Stimulated activated CD4-positive, alpha-beta T cell treated with anti-CD3 and anti-CD28 coated beads, TNF-alpha, amount 100 ng/mL, for 4 hours (primary cell): ENCODE results near the gene ELFN2.
"Not testable (repeated sequence)": the region's sequence is repeated elsewhere in the genome, so short reads cannot be mapped to it uniquely, and the experiment has no call there.

Experiments used
- DNase-seq, 3 experiments: peaks; one replicate each; pipeline ENCODE4 v3.0.0-alpha.2; 2020; ENCODE audit warnings: low read depth in 3 of 3

The ELFN2 gene

GRCh38 chr22:37427135-37427710 lies at the start of gene ELFN2:
Gene ELFN2, minus strand, starts transcription at chr22:37427479. Its CDS starts 51,945 bp downstream, at chr22:37375534.
- no peak for DNase-seq

GRCh38 chr22:37476389-37477329 lies 49.4 kb upstream of the ELFN2 start:
- no peak for DNase-seq

GRCh38 chr22:37474447-37475090 lies 47.3 kb upstream of the ELFN2 start:
- DNase-seq, result no peak

GRCh38 chr22:37473437-37473946 lies 46.2 kb upstream of the ELFN2 start:
- DNase-seq, result no peak

- peak in 1 of 3 experiments; percentile 21 for DNase-seq
These were observed 45.2 kb upstream of the ELFN2 start for GRCh38 chr22:37472418-37473006.

- DNase-seq, result no peak
These were observed 44.6 kb upstream of the ELFN2 start for GRCh38 chr22:37471727-37472417.

GRCh38 chr22:37470087-37470445 lies 42.8 kb upstream of the ELFN2 start:
- DNase-seq, result no peak

GRCh38 chr22:37469416-37470086 lies 42.3 kb upstream of the ELFN2 start:
- DNase-seq, result no peak

GRCh38 chr22:37468201-37468695 lies 41.0 kb upstream of the ELFN2 start:
- DNase-seq, result not testable (repeated sequence)

- no peak for DNase-seq
These were observed 40.2 kb upstream of the ELFN2 start for GRCh38 chr22:37467391-37467955.

GRCh38 chr22:37464181-37464580 lies 36.9 kb upstream of the ELFN2 start:
- no peak for DNase-seq

- no peak for DNase-seq
These were observed 35.7 kb upstream of the ELFN2 start for GRCh38 chr22:37462983-37463382.

GRCh38 chr22:37462436-37462835 lies 35.2 kb upstream of the ELFN2 start:
- DNase-seq, result no peak

- DNase-seq, result no peak
These were observed 34.7 kb upstream of the ELFN2 start for GRCh38 chr22:37461961-37462360.

- no peak for DNase-seq
These were observed 33.4 kb upstream of the ELFN2 start for GRCh38 chr22:37460684-37461083.

GRCh38 chr22:37459206-37459605 lies 31.9 kb upstream of the ELFN2 start:
- DNase-seq, result no peak

GRCh38 chr22:37457093-37457893 lies 30.0 kb upstream of the ELFN2 start:
- peak; percentile 64 to 83 (median 79) for DNase-seq

GRCh38 chr22:37456346-37456745 lies 29.1 kb upstream of the ELFN2 start:
- no peak for DNase-seq

GRCh38 chr22:37455896-37456295 lies 28.6 kb upstream of the ELFN2 start:
- DNase-seq, result no peak
